Peyer's patch (tissue), 4 donors: Measurements from ENCODE around the gene DHRSX. TPM values are rescaled to one million over a fixed set of nuclear protein-coding genes. Genes with fewer than 3 reads are reported as not detected.

Experiments
- DNase-seq, 3 donors: peaks; one replicate each; pipeline ENCODE4 v3.0.0-alpha.2; 2017 to 2019
- H3K27ac ChIP-seq, 4 donors: fragments of 200-600 bp; sonication (generic); one replicate each; pipeline ENCODE4 v1.5.1; 2016 to 2019
- H3K27me3 ChIP-seq, 2 donors: fragments of 200-600 bp; sonication (generic); one replicate each; pipeline ENCODE4 v1.5.1; 2019
- H3K36me3 ChIP-seq, 3 donors: fragments of 200-600 bp; sonication (generic); one replicate each; pipeline ENCODE4 v1.5.1; 2016 to 2019
- H3K4me1 ChIP-seq, 4 donors: fragments of 200-600 bp; sonication (generic); one replicate each; pipeline ENCODE4 v1.5.1; 2016 to 2019
- H3K4me3 ChIP-seq, 4 donors: fragments of 200-600 bp; sonication (generic); 1 replicate in 3 of 4; 2 replicates in 1 of 4; pipeline ENCODE4 v1.5.1; 2016 to 2019; ENCODE audit warnings: mild to moderate bottlenecking in 1 of 4
- H3K9me3 ChIP-seq, 4 donors: fragments of 200-600 bp; sonication (generic); one replicate each; pipeline ENCODE4 v1.5.1; 2016 to 2019; ENCODE audit warnings: mild to moderate bottlenecking in 1 of 4
- CTCF ChIP-seq, 6 experiments: fragments of 450-650 bp in 4 of 6; fragments of 200-600 bp in 2 of 6; sonication (generic) in 1 of 6; IDR thresholded peaks; one replicate each; pipeline ENCODE4 v1.5.1; 2017 to 2019; ENCODE audit warnings: antibody characterized with exemption in 6 of 6, mild to moderate bottlenecking in 3 of 6, moderate library complexity in 1 of 6
- POLR2A ChIP-seq, 2 donors: fragments of 450-650 bp; IDR thresholded peaks; one replicate each; pipeline ENCODE4 v1.5.1; 2017; ENCODE audit warnings: antibody characterized with exemption in 2 of 2, mild to moderate bottlenecking in 2 of 2, moderate library complexity in 2 of 2
- total RNA-seq, 4 donors: library from RNA; depleted of rRNA; stranded (reverse); fragments of >200 nt; gene quantifications; one replicate each; pipeline ENCODE4 v1.1.0, GENCODE V29; 2016

DHRSX gene
- total RNA-seq, 4 donors from 2014 or later, result 21.5 to 55.4 (median 40.4) TPM

DNA sequence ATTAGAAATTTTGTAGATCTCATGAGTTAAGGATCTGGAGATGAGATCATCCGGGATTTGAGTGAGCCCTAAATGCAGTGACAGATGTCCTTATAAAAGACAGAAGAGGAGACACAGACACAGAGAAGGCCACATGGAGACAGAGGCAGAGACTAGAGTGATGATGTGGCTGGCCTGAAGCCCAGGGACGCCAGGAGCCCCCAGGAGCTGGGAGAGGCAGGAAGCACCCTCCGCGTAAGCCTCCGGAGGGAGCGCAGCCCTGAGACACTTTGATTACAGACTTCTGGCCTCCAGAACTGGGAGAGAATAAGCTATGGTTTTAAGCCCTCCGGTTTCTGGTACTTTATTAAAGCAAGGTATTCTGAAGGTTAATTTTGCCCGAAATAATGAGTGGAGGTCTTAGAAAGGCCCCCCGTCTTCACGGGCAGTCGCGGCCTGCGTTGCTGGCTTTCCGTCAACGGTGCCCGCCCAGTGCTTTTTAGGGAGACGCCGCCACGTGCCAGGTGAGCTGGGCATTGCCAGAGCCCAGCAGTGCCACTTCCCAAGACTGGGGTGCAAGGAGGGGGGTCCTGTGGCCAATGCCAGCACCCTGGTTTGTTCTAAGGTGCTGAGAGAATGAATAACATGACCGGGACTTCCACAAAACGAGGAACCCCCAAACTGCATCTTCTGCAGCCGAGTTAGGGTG, 8.1 kb downstream of the DHRSX start:
- peak in 1 of 3 donors; percentile 36 for DNase-seq
- Histone ChIP-seq H3K36me3 (peaks cover 0 to 40% (median 0%) of the 10 kb centered on the region in 3 donors), H3K9me3 (no peaks in the 10 kb centered on the region), H3K27ac (no peak overlapping the region), H3K4me3 (no peak overlapping the region), H3K4me1 (peaks cover 0 to 4% (median 0%) of the 10 kb centered on the region in 4 donors), H3K27me3 (no peaks in the 10 kb centered on the region)
- TF ChIP-seq CTCF (IDR thresholded peaks at IDR 0.05), result no peak
- no peak for TF ChIP-seq POLR2A (IDR thresholded peaks at IDR 0.05)

DNA sequence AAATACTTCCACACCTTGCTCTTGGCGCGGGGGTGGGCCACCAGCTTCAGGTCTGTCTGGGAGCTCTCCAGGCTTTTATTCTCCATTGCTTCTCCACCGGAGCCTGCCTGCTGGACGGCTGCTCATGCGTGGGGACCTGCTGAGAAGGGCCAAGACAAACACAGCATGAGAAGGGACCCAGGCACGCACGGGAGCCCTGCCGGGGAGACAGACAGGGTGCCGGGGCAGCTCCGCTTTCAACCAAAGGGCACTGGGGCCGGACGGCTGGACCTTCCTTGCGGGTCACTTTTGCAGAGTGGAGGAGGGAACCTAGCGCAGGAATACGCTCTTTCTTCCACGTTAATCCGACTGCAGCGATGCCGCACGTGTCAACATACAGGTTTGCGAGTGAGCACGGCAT, 10.1 kb downstream of the DHRSX start:
- Histone ChIP-seq H3K36me3 (peaks cover 0 to 52% (median 0%) of the 10 kb centered on the region in 3 donors), H3K27me3 (no peaks in the 10 kb centered on the region), H3K27ac (no peak overlapping the region), H3K9me3 (no peaks in the 10 kb centered on the region), H3K4me3 (no peak overlapping the region), H3K4me1 (no peaks in the 10 kb centered on the region)
- DNase-seq, result no peak
- no peak for TF ChIP-seq CTCF (IDR thresholded peaks at IDR 0.05)
- TF ChIP-seq POLR2A (IDR thresholded peaks at IDR 0.05), result no peak

- Histone ChIP-seq H3K9me3 (no peaks in the 10 kb centered on the region), H3K27ac (no peak overlapping the region), H3K36me3 (peaks cover 0 to 47% (median 0%) of the 10 kb centered on the region in 3 donors), H3K4me3 (no peak overlapping the region), H3K4me1 (no peaks in the 10 kb centered on the region), H3K27me3 (no peaks in the 10 kb centered on the region)
- DNase-seq, result peak in 1 of 3 donors; percentile 41
- TF ChIP-seq POLR2A (IDR thresholded peaks at IDR 0.05), result no peak
- TF ChIP-seq CTCF (IDR thresholded peaks at IDR 0.05), result no peak
Observed at GRCh38 chrX:2489446-2490445, 11.0 kb downstream of the DHRSX start.

DNA sequence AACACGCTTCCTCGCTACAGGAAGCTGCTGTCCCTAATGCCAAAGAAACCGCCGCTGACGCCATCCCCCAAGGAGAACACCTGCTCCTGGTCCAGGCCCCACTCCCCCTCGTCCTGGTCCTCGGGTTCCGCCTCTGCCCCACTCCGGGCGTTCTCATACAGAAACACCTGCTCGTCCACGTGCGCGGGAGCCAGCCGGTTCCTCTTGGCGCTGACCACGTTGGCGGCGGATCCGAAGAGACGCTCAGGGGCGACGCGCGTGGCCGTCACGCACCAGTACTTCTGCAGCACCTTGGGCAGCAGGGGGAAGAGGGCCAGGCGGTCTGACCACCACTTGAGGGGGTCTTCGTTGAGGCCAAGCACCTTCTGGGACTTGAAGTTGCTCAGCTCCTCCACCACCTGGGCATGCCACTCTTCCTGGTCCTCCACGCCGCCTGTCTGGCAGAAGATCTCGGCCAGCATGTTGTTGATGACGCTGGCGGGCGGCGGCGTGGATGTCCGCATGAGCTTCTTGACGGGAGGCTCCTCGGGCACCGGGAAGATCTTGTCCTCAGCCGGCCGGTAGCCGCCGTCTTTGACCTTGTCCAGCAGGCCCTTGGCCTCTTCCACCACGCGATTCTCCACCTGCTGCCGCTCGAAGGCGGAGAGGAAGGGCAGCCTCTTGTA, 12.0 kb downstream of the DHRSX start:
- H3K9me3 ChIP-seq, result no peaks in the 10 kb centered on the region
- no peaks in the 10 kb centered on the region for H3K27me3 ChIP-seq
- no peak overlapping the region for H3K4me3 ChIP-seq
- no peaks in the 10 kb centered on the region for H3K4me1 ChIP-seq
- DNase-seq, result peak in 1 of 3 donors; percentile 39
- H3K27ac ChIP-seq, result no peak overlapping the region
- peaks cover 0 to 47% (median 0%) of the 10 kb centered on the region in 3 donors for H3K36me3 ChIP-seq
- no peak for TF ChIP-seq POLR2A (IDR thresholded peaks at IDR 0.05)
- TF ChIP-seq CTCF (IDR thresholded peaks at IDR 0.05), result no peak

DNA sequence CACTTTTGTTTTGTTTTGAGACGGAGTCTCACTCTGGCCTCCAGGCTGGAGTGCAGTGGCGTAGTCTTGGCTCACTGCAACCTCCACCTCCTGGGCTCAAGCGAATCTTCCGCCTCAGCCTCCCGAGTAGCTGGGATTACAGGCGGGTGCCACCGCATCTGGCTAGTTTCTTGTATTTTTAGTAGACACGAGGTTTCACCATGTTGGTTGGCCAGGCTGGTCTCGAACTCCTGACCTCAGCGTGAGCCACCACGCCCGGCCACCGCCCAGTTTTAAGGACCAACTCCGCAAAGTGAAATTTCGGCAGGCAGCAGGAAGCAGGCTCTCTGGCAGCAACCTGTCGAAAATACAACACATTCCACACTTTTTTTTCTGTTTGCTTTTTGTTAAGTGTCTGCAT, 13.4 kb downstream of the DHRSX start:
- Histone ChIP-seq H3K9me3 (no peaks in the 10 kb centered on the region), H3K4me1 (no peaks in the 10 kb centered on the region), H3K36me3 (peaks cover 0 to 47% (median 0%) of the 10 kb centered on the region in 3 donors), H3K27me3 (no peaks in the 10 kb centered on the region), H3K27ac (no peak overlapping the region), H3K4me3 (no peak overlapping the region)
- no peak for DNase-seq
- TF ChIP-seq CTCF (IDR thresholded peaks at IDR 0.05) (no peak), POLR2A (IDR thresholded peaks at IDR 0.05) (no peak)
